ENCODE measurements around the gene ACP7. TPM values are rescaled to one million over a fixed set of nuclear protein-coding genes. Genes with fewer than 3 reads are reported as not detected.
"Not testable (repeated sequence)": the region's sequence is repeated elsewhere in the genome, so short reads cannot be mapped to it uniquely, and the experiment has no call there.

The ACP7 gene
- total RNA-seq, 4 donors from 2014 or later = 20.8 to 46.5 (median 29.0) TPM

DNA sequence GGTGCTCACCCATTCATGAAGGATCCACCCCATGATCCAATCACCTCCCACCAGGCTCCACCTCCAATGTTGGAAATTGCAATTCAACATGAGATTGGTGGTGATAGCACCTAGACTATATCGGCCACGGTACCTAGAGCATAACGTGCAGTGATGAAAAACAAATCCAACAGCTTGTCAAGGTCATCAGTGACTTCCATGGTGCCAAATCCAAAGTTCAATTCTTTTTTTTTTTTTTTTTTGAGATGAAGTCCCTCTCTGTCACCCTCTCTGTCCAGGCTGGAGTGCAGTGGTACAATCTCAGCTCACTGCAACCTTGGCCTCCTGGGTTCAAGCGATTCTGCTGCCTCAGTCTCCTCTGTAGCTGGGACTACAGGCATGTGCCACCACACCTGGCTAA lies 17.1 kb upstream of the ACP7 start:
- intact Hi-C loops (cut with DNase I; ENCODE audit: low total_unique reads) = no loop called here
- TF ChIP-seq, protein P1, sequence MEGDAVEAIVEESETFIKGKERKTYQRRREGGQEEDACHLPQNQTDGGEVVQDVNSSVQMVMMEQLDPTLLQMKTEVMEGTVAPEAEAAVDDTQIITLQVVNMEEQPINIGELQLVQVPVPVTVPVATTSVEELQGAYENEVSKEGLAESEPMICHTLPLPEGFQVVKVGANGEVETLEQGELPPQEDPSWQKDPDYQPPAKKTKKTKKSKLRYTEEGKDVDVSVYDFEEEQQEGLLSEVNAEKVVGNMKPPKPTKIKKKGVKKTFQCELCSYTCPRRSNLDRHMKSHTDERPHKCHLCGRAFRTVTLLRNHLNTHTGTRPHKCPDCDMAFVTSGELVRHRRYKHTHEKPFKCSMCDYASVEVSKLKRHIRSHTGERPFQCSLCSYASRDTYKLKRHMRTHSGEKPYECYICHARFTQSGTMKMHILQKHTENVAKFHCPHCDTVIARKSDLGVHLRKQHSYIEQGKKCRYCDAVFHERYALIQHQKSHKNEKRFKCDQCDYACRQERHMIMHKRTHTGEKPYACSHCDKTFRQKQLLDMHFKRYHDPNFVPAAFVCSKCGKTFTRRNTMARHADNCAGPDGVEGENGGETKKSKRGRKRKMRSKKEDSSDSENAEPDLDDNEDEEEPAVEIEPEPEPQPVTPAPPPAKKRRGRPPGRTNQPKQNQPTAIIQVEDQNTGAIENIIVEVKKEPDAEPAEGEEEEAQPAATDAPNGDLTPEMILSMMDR (IDR thresholded peaks at IDR 0.05) = no peak
- TF ChIP-seq POLR2A (IDR thresholded peaks at IDR 0.05) = no peak
- 92 to 99% methylated on average over 4 of the region's 4 CpGs for WGBS, 2 donors
- no peak for DNase-seq (ENCODE audit: low spot score in 2 of 2)
- no peak overlapping the region for H3K4me3 ChIP-seq (ENCODE audit: low read depth, poor library complexity, severe bottlenecking)

GRCh38 chr19:39068259-39068658 lies 15.9 kb upstream of the ACP7 start:
- intact Hi-C loops (cut with DNase I; ENCODE audit: low total_unique reads); H3K4me3 ChIP-seq (ENCODE audit: low read depth, poor library complexity, severe bottlenecking); DNase-seq (ENCODE audit: low spot score in 2 of 2): not testable (repeated sequence)
- WGBS, 2 donors = 79 to 83% methylated on average over 6 of the region's 6 CpGs

DNA sequence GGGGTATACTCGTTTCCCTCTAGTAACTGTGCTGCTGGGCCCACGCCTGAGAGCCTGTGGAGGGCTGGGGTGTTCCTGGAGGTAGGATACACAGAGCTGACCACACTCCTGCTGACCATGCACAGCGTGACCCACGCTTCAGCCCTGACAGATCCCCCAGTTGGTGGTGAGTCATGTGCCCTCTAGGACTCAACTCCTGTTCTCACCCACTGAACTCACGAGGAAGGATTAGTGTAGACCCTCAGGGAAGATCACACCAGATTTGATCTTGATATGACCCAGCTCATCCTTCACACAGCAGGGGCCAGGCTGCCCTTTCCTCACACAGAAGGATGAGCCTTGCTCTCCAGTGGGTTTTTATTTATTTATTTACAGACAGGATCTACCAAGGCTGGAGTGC lies 13.3 kb upstream of the ACP7 start:
- no peak for TF ChIP-seq POLR2A (IDR thresholded peaks at IDR 0.05)
- TF ChIP-seq, protein P1 (IDR thresholded peaks at IDR 0.05) = no peak
- 79 to 93% methylated on average over 5 of the region's 5 CpGs for WGBS, 2 donors
- H3K4me3 ChIP-seq (ENCODE audit: low read depth, poor library complexity, severe bottlenecking) = no peak overlapping the region

DNA sequence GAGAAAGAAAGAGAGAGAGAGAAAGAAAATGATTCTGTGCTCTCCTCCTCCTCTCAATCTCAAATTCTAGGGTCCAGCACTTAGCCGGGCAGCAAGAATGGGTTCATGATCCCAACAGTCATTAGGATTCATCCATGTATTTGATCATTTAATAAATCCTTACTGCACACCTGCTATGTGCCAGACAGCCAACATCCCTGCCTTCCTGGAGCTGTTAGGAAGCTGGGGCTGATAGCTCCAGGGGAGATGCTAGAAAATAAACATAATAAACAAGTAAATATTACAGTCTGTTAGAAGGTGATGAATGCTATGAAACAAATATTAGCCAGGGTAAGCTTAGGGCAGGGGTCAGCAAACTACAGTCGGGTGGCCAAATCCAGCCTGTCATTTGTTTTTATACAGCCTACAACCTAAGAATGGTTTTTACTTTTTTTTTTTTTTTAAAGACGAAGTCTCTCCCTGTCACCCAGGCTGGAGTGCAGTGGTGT lies 9.9 kb upstream of the ACP7 start:
- intact Hi-C loops (cut with DNase I; ENCODE audit: low total_unique reads) = no loop called here
- H3K4me3 ChIP-seq (ENCODE audit: low read depth, poor library complexity, severe bottlenecking) = no peak overlapping the region
- no peak for DNase-seq (ENCODE audit: low spot score in 2 of 2)
- 49 to 68% methylated on average over 3 of the region's 3 CpGs for WGBS, 2 donors
- TF ChIP-seq POLR2A (IDR thresholded peaks at IDR 0.05) = no peak
- TF ChIP-seq, protein P1 (IDR thresholded peaks at IDR 0.05) = no peak

More for the DNA sequence above, 13.3 kb upstream of the ACP7 start:
- DNase-seq (ENCODE audit: low spot score in 2 of 2) = no peak
- intact Hi-C loops (cut with DNase I; ENCODE audit: low total_unique reads) = no loop called here

DNA sequence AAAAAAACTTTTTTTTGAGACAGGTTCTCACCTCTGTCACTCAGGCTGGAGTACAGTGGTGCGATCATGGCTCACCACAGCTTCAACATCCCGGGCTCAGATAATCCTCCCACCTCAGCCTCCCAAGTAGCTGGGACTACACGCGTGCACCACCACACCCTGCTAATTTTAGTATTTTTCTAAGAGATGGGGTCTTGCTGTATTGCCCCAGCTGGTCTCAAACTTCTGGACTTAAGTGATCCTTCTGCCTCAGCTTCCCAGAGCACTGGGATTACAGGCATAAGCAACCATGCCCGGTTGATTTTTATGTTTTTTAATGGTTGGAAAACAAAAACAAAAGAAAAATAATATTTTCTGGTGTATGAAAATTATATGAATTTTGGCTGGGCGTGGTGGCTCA lies 9.2 kb upstream of the ACP7 start:
- DNase-seq (ENCODE audit: low spot score in 2 of 2) = no peak
- TF ChIP-seq POLR2A (IDR thresholded peaks at IDR 0.05) = no peak
- TF ChIP-seq, protein P1 (IDR thresholded peaks at IDR 0.05) = no peak
- 94 to 95% methylated on average over 6 of the region's 6 CpGs for WGBS, 2 donors
- intact Hi-C loops (cut with DNase I; ENCODE audit: low total_unique reads) = no loop called here
- no peak overlapping the region for H3K4me3 ChIP-seq (ENCODE audit: low read depth, poor library complexity, severe bottlenecking)

DNA sequence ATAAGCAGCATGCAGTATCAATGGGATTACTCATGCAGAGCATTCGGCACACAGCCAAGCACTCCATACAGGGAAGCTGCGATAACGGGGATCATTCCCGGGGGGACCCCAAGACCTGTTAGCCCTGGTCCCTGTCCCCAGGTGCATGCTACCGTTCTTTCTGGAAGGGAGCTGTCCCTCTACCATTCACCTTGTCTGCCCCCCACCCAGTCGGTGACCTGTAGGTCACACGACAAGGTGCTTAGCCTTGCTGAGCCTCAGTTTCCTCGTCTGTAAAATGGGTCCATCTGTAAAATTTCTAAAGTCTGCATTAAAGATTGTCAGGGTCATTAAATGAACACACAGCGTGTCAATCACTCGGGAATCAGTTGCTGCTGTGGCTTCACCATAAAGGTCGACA lies 6.8 kb upstream of the ACP7 start:
- intact Hi-C loops (cut with DNase I; ENCODE audit: low total_unique reads) = no loop called here
- TF ChIP-seq, protein P1 (IDR thresholded peaks at IDR 0.05) = no peak
- no peak for TF ChIP-seq POLR2A (IDR thresholded peaks at IDR 0.05)
- 88 to 93% methylated on average over 11 of the region's 11 CpGs for WGBS, 2 donors
- no peak for DNase-seq (ENCODE audit: low spot score in 2 of 2)
- H3K4me3 ChIP-seq (ENCODE audit: low read depth, poor library complexity, severe bottlenecking) = no peak overlapping the region

Data from lower leg skin (tissue), 4 donors.